GM21737 (cell line): ENCODE data around the gene HCN2.

Experiments used
- ATAC-seq: cut with Tn5 transposase; IDR thresholded peaks from one replicate; pipeline ENCODE4 v1.9.1; 2021; ENCODE audit warnings: mild to moderate bottlenecking, moderate library complexity; ENCODE audit not compliant: unreplicated experiment

Gene HCN2

GRCh38 chr19:570937-571565 lies 18.6 kb upstream of the HCN2 start:
- no peak for ATAC-seq

GRCh38 chr19:571566-571974 lies 18.1 kb upstream of the HCN2 start:
- peak; percentile 14 for ATAC-seq

DNA sequence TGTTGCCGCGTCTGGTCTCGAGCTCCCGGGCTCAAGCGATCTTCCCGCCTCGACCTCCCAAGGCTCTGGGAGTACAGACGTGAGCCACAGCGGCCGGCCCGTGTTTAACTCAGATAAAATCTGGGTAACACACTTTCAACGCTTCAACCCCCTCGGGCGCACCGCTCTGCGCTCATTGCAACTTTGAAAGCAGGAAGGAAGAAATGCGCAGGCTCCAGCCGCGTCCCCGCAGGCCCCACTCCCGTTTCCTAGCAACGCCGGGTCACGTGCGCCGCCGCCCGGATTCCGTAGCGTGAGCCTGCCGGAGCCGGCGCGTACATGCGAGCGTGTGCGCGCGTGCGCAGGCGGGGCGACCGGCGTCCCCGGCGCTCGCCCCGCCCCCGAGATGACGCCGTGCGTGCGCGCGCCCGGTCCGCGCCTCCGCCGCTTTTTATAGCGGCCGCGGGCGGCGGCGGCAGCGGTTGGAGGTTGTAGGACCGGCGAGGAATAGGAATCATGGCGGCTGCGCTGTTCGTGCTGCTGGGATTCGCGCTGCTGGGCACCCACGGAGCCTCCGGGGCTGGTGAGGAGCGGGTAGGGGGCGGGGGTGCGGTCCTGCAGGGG lies 17.4 kb upstream of the HCN2 start, which contains the start of gene BSG:
TSS of gene BSG (plus strand) at position 457 of the 603 bp plus-strand sequence. CDS start at position 496, 39 bp downstream.
- peak; percentile 65 for ATAC-seq

- ATAC-seq = peak; percentile 2
Observed at GRCh38 chr19:572743-573518, 16.8 kb upstream of the HCN2 start.

- ATAC-seq = no peak
Observed at GRCh38 chr19:573519-573825, 16.2 kb upstream of the HCN2 start.

- ATAC-seq = no peak
Observed at GRCh38 chr19:574658-575526, 14.8 kb upstream of the HCN2 start.

DNA sequence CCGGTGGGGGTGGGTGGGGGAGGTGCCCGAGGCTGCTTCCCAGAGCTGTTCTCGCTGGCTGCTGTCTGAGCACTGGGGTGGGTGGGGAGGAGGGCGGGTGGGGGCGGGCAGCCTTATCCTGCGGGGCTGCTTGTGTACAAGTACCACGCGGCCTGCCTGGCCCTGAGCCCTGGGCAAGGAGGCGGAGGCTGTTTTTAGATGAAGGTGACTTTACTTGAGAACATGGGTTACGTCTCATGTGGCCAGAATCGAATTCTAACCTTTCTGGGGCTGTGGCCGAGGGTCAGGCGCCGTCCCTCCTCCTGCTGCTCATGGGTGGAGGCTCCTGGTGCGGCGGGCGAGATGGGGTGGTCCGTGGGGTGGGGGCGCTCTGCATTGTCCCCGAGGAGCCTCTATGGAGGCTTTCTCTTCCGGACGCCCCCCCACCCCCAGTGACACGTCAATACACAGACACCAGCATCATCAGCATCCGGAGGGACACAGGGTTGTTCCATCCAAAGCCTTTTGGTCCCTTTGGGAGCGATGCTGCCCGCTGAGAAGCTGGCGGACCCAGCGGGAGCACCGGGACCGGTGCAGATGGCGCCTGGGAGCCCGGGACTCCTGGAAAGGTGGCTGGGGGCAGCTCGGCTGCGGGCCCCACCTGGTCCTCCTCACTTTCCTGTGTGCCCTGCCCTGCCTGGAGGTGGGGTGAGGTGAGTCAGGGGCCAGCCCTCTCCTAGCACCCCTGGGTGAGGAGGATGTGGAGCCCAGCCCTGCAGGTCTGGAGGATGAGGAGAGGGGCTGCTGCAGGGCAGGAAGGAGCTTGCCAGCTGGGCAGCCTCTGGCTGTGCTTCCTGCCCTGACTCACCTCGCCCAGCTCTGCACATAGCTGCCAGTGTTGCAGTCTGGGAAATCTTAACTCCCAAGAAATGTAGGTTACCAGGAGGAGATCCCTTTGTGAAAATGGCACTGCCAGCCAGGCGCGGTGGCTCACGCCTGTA lies 13.9 kb upstream of the HCN2 start:
- no peak for ATAC-seq

DNA sequence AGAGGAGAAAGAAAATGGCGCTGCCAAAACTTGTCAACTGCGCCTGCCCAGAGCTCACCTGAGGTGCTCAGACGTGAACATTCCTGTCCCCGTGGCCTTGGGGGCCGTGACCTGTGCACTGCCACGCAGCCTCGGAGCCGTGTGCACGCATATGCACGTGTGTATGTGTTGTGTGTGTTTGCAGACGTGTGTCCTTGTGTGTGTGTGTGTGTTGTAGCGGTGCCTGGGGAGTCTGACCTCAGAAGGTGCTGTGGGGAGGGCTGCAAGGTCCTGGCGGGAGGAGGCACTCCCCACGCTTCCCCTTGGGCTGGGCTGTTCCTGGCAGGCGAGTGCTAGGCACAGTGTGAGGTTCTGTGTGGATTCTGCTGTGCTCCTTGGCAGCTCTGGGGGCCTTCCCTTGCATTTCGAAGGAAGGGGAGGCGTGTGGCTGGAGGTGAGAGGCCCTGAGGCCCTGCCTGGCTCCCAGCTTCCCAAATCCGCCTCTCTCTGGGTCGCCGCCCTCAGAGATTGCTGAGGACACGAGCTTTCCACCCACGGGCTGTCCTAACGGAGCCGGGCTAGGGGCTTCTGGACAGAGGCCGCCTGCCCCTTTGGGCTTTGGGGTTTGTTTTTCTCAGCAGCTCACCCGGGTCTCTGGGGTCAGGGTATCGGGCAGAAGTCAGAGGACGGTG lies 12.8 kb upstream of the HCN2 start:
- no peak for ATAC-seq

- no peak for ATAC-seq
Observed at GRCh38 chr19:577439-578392, 12.0 kb upstream of the HCN2 start.

- ATAC-seq = no peak
Observed at GRCh38 chr19:579111-579841, 10.4 kb upstream of the HCN2 start.

DNA sequence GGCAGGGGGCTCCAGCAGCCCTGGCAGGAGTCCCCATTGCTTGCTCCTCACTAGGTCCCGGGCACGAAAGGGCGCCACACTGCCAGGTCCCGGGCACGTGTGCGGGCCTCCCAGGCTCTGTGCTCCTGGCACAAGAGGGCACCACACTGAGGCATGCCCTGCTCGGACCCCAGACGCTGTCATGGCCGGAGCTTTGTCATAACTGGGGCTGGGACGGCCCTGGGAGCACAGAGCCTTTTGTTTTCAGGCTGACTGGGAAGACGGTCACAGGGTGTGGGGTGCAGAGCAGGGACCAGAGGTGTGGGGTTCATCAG lies 9.9 kb upstream of the HCN2 start:
- ATAC-seq = no peak

GRCh38 chr19:580274-580835 lies 9.3 kb upstream of the HCN2 start:
- no peak for ATAC-seq

DNA sequence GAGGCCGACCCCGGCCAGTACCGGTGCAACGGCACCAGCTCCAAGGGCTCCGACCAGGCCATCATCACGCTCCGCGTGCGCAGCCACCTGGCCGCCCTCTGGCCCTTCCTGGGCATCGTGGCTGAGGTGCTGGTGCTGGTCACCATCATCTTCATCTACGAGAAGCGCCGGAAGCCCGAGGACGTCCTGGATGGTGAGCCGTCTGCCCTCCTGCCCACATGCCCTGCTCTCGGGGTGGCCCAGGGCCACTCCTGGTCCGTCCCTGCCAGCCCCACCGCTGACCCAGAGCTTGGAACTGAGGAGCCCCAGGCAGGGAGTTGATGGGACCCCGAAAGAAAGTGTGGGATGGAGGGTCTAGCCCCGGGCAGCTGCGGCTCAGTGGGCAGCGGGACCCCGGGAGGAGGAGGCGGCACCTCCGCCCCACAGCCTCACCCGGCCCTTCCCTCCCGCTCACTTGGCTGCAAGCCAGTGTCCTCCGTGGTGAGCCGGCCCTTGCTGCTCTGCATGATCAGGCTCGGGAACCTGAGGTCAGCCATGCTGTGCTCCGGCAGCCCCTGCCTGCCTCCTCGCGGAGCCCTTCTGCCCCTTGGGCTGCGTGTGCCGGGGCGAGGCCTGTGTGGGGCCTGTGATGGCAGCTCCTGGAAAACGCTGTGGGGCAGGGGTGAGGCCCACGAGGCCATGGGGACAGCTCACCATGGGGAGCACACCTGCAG lies 8.1 kb upstream of the HCN2 start:
- ATAC-seq = no peak

DNA sequence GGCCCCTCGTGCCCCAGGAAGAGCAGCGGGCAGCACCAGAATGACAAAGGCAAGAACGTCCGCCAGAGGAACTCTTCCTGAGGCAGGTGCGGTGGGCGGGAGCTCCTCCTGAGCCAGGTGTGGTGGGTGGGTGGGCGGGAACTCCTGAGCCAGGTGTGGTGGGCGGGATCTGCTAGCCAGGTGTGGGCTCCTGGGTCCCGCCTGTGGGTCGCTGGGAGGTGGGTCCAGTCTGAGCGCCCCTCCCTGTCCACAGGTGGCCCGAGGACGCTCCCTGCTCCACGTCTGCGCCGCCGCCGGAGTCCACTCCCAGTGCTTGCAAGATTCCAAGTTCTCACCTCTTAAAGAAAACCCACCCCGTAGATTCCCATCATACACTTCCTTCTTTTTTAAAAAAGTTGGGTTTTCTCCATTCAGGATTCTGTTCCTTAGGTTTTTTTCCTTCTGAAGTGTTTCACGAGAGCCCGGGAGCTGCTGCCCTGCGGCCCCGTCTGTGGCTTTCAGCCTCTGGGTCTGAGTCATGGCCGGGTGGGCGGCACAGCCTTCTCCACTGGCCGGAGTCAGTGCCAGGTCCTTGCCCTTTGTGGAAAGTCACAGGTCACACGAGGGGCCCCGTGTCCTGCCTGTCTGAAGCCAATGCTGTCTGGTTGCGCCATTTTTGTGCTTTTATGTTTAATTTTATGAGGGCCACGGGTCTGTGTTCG lies 7.0 kb upstream of the HCN2 start:
- no peak for ATAC-seq

GRCh38 chr19:583198-583967 lies 6.3 kb upstream of the HCN2 start:
- ATAC-seq = no peak

DNA sequence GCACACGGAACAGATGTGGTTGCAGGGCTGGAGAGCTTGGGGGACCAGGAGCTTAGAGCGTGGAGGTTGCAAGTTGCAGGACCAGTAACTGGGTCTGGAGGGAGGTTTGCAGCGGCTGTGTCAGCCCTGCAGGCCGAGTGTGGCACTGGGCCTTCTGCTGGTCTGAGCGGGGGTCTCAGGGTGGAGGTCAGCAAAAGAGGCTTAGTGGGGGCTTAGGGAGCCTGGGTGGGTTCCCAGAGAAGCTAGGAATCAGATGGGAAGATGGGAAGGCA lies 5.8 kb upstream of the HCN2 start:
- ATAC-seq = no peak
